Measurements from ENCODE around the gene C9orf72. TPM values are rescaled to one million over a fixed set of nuclear protein-coding genes. Genes with fewer than 3 reads are reported as not detected.

Gene C9orf72
- total and polyA plus RNA-seq, 3 donors from 2014 or later: 27.9 to 38.5 (median 32.0) TPM

DNA sequence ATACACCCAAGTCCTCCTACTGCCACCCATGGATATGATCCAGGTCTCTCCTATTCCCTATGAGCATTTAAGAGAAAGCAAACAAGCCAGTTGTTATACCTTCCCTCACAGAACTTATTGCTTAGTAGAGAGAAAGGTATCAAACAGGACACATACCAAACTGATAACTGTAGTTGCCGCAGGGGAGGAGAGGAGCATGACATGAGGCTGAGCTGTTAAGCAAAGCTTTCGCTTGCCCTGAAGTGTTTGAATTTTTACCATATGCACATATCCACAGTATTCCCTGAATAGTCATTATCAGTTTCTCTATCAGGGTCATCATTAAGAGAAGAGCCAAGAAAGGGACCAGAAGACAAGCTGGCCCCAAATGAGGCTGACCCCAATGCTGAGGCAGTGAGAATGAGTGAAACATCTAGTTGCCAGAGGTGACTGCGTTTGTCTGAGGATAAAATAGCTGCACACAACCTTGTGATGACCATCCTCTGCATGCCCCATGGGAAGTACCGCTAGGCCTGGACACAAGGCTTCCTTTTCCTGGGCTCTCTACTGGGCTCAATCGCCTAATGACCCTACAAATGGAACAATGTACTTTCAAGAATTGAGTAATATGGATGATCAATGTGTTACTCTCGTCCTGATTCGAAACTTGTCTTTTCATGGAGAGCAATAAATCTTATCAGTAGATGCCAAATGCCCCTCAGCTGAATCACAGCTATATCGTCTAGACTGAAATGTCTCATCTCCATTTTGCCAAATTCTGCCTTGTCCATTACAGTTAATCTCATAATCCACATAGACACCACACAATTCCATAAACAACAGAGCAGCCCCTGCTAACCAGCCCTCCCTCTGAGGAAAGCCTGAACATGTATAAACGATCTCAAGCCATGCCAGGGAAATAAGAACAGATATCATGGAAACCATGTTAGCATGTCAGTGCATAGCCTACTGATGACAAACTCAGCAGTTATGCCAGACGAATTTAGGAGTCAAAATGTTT is 53.5 kb downstream of the C9orf72 start:
- TF ChIP-seq, protein P1, sequence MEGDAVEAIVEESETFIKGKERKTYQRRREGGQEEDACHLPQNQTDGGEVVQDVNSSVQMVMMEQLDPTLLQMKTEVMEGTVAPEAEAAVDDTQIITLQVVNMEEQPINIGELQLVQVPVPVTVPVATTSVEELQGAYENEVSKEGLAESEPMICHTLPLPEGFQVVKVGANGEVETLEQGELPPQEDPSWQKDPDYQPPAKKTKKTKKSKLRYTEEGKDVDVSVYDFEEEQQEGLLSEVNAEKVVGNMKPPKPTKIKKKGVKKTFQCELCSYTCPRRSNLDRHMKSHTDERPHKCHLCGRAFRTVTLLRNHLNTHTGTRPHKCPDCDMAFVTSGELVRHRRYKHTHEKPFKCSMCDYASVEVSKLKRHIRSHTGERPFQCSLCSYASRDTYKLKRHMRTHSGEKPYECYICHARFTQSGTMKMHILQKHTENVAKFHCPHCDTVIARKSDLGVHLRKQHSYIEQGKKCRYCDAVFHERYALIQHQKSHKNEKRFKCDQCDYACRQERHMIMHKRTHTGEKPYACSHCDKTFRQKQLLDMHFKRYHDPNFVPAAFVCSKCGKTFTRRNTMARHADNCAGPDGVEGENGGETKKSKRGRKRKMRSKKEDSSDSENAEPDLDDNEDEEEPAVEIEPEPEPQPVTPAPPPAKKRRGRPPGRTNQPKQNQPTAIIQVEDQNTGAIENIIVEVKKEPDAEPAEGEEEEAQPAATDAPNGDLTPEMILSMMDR (IDR thresholded peaks at IDR 0.05): no peak
- H3K27me3 ChIP-seq: no peaks in the 10 kb centered on the region
- WGBS, 2 donors: 76 to 81% methylated on average over 10 of the region's 10 CpGs
- H3K9me3 ChIP-seq: no peaks in the 10 kb centered on the region
- H3K4me3 ChIP-seq: no peak overlapping the region
- no peak for DNase-seq
- no peak overlapping the region for H3K27ac ChIP-seq
- H3K4me1 ChIP-seq: peaks cover 3% of the 10 kb centered on the region
- intact Hi-C loops (cut with DNase I; ENCODE audit: low total_unique reads): no loop called here
- no peaks in the 10 kb centered on the region for H3K36me3 ChIP-seq (ENCODE audit: low read depth, missing control alignments)

DNA sequence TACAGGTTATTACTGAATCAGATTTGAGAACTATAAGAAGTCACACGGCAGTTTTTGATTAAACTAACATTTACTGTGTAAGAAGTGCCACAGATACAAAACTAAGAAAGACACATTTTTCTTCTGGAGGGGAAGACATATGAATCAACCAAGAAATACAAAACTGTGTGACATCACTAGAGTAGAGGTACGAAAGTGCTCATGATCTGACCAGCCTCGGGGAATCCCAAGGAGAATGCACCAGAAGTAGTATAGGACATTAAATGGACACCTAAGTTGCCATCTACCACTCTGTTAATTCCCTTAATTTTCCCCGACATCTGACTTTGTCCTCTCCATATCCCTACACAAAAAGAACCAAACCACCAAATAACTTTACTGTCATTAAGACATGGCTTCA is 54.5 kb downstream of the C9orf72 start:
- intact Hi-C loops (cut with DNase I; ENCODE audit: low total_unique reads): no loop called here
- 92 to 97% methylated on average over 4 of the region's 4 CpGs for WGBS, 2 donors
- peaks cover 5% of the 10 kb centered on the region for H3K4me1 ChIP-seq
- no peak overlapping the region for H3K27ac ChIP-seq
- TF ChIP-seq, protein P1 (IDR thresholded peaks at IDR 0.05): no peak
- no peak for TF ChIP-seq POLR2A (IDR thresholded peaks at IDR 0.05)
- H3K36me3 ChIP-seq (ENCODE audit: low read depth, missing control alignments): no peaks in the 10 kb centered on the region
- no peaks in the 10 kb centered on the region for H3K27me3 ChIP-seq
- DNase-seq: no peak
- no peaks in the 10 kb centered on the region for H3K9me3 ChIP-seq
- no peak overlapping the region for H3K4me3 ChIP-seq

DNA sequence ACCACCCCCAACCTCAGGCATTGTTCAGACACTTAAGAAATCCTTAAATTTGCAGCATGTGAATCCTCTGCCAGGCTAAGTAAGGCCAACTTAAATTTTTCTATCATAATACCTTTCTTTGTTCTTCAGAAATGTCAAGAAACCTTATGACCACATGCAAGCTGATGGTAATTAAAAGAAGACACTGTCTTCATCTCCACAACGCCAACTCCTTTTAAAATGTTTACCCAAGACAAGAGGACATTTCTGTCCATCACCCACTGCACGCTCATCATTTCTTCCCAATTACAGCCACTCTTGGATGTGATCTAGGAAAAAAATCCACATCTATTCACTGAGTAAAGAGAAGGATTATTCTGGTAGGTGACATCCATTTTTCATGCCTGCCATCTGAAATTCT is 55.3 kb downstream of the C9orf72 start:
- no peak overlapping the region for H3K4me3 ChIP-seq
- H3K36me3 ChIP-seq (ENCODE audit: low read depth, missing control alignments): no peaks in the 10 kb centered on the region
- intact Hi-C loops (cut with DNase I; ENCODE audit: low total_unique reads): no loop called here
- H3K9me3 ChIP-seq: no peaks in the 10 kb centered on the region
- peaks cover 5% of the 10 kb centered on the region for H3K4me1 ChIP-seq
- DNase-seq: no peak
- H3K27me3 ChIP-seq: no peaks in the 10 kb centered on the region
- WGBS, 2 donors: 91 to 92% methylated on average over 2 of the region's 2 CpGs
- TF ChIP-seq, protein P1 (IDR thresholded peaks at IDR 0.05): no peak
- TF ChIP-seq POLR2A (IDR thresholded peaks at IDR 0.05): no peak
- no peak overlapping the region for H3K27ac ChIP-seq

DNA sequence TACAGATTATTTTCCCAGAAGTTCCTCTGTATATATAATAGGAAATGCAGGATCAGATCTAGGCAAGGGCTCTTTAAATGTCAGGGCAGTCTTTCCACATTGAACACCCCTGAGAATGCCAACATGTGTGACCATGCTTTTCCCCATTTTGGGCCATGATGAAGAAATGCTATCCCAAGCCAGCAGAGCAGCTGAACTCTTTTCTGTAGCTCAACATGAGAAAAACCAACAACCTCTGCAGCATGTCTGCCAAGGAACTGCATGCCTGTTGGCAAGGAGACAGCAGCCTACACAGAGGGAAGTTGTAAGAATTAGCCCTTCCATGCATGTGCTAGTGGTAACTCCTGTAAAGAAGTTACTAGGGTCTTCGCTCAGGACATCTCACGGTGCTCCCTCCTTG is 58.7 kb downstream of the C9orf72 start:
- intact Hi-C loops (cut with DNase I; ENCODE audit: low total_unique reads): no loop called here
- 80 to 90% methylated on average over 2 of the region's 2 CpGs for WGBS, 2 donors

More for the DNA sequence above, 58.7 kb downstream of the C9orf72 start:
- Histone ChIP-seq H3K4me1 (peaks cover 5% of the 10 kb centered on the region), H3K9me3 (no peaks in the 10 kb centered on the region), H3K4me3 (no peak overlapping the region), H3K27me3 (no peaks in the 10 kb centered on the region), H3K36me3 (ENCODE audit: low read depth, missing control alignments) (no peaks in the 10 kb centered on the region), H3K27ac (no peak overlapping the region)
- TF ChIP-seq, protein P1 (IDR thresholded peaks at IDR 0.05): no peak
- peak; percentile 31 for DNase-seq
